ENCODE measurements around the gene ZFAND6.
"Not testable (repeated sequence)": the region's sequence is repeated elsewhere in the genome, so short reads cannot be mapped to it uniquely, and the experiment has no call there.

The ZFAND6 gene

DNA sequence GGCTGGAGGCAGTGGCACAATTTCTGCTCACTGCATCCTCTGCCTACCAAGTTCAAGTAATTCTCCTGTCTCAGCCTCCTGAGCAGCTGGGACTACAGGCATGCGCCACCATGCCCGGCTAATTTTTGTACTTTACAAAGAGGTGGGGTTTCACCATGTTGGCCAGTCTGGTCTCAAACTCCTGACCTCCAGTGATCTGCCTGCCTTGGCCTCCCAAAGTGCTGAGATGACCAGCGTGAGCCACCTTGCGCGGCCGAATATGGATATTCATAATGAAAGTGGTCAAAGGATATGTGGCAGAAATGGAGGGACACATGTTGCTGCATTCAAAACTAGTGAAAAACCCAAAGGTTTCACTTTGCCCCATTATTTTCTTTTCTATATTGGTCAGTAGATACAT is 40.2 kb downstream of the ZFAND6 start:
- not testable (repeated sequence) for DNase-seq

DNA sequence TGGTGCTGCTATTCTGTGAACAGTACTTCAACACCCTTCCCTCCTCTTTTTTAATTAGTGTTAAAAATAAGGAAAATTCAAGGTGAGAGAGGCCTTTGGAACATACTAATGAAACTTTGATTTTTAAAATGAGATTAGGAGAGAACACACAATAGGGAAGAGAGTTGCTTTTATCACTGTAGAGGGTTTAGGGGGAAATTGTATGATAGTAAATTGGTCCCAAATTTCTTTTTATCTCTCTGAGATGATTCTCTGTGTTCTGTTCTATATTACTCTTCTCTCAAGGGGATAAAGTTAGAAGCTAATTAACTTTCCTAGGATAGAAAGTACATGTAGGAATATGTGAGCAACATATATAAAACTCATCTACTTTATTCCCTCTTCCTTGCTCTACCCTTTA is 40.8 kb downstream of the ZFAND6 start:
- DNase-seq = no peak

GRCh38 chr15:80105193-80105592 is 45.7 kb downstream of the ZFAND6 start:
- DNase-seq = no peak

GRCh38 chr15:80105595-80105994 is 46.1 kb downstream of the ZFAND6 start:
- no peak for DNase-seq

DNA sequence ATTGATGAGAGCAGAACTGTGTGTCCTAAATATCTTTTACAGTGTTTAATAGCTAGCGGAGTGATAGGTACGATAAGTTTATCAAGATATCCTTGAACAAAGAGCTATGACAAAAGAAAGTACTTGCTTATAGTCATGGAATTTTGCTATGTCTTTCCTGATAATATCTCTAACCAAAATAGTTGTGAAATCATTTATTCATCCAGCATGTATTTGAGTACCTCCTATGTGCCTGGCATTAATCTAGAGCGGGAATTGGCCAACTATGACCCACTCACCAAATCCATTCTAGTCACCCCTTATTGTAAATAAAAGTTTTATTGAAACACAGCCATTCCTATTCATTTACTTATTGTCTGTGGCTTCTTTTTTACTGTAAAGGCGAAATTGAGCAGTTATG is 46.6 kb downstream of the ZFAND6 start:
- DNase-seq = no peak

DNA sequence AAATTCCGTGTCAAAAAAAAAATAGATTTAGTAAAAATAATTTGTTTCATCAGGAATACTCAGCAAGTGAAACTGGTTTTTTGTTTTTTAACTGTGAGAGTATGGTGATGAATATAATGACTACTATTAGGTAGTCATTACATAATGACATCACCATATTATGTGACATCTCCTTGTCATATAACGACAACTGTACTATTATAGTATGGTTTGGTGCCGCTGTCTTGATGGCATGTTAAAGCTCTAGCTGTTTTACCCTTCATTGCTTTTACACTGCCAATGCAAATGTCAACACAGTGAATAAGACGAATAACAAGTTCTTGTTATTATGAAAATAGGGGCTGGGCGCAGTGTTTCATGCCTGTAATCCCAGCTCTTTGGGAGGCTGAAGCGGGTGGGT is 47.7 kb downstream of the ZFAND6 start:
- no peak for DNase-seq

DNA sequence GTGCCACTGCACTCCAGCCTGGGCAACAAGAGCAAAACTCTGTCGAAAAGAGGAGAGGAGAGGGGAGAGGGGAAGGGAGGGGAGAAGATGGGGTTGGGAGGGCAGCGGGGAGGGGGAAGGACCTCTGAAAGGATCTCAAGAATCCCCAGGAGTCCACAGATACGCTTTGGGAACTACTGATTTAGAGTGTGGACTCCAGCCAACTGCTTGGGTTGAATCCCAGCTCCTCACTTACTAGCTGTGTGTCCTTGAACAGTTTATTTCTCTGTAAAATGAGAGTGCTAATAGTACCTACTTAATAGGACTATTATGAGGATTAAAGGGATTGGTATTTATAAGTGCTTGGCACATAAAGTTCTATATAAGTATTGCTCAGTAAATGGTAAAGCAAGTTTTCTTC is 48.3 kb downstream of the ZFAND6 start:
- no peak for DNase-seq

GRCh38 chr15:80109388-80109787 is 49.9 kb downstream of the ZFAND6 start:
- no peak for DNase-seq

- no peak for DNase-seq
Measured at GRCh38 chr15:80110920-80111319, 51.4 kb downstream of the ZFAND6 start.

DNA sequence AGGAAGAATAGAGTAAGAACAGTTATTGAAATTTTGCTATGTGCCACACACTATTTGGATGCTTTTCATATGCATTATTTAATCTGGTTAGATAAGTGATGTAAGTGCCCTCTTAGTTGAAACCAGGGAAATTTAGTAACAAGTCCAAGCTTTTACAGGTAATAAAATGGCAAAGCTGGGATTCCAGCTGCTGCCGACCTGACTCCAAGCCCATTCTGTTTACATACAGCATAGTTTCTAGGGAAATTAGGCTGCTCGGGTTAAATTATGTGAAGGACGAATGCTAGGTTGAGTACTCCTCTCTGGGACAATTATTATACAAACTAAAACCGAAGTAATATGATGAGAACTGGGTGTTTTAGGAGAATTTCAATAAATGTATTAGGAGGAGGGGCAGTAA is 54.6 kb downstream of the ZFAND6 start:
- no peak for DNase-seq

DNA sequence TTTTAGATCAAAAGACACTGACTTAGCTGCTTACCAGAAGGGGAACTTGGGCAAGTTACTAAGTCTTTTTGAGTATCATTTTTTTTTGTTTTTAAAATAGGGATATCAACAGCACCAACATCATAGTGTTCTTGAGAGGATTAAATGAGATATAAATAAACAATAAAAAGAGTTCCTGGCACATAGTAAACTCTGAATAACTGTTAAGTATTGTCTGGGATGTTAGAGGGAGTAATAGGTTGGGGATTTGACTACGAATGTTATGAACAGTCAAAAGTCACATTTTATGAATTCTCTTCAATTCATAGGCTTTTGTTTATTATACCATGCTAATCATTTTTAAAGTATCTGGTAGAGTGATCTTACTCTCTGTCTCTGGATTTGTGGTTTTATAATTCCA is 55.5 kb downstream of the ZFAND6 start:
- no peak for DNase-seq

DNA sequence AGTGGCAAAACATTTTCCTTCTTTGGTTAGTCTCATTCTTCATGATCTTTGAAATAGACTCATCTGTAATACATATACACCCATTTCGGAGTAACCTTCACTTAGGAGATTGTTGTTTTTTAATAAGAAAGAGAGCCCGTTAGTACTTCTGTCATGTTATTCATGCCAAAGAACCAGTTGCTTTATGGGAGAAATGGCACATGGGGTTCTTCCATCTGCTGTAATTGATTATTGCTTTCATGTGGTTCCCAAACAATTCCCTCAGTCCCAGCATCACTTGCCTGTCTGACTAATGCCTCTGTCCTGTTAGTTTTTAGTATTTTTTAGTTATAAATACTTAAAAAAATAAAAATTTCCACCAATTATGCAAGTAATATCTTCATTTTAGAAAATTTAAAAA is 59.5 kb downstream of the ZFAND6 start:
- DNase-seq = no peak

DNA sequence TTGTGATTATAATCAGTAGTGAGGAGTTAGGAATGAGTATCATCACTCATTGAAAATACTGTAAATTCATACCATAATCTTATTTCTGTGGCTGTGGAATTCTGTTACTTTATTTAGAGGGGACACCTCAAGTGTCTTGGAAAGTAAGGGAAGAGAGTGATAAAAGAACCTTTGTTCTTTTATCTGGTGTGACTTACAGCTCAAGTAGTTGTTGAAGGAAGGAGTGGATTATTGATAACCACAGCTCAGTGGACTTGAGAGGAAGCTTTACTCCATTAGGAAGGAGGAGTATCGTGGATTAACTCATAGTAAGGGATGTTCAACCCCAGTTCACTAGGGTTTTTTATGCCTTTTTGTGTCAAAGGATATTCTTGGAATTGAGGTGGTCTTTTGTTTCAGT is 61.2 kb downstream of the ZFAND6 start:
- DNase-seq = no peak

DNA sequence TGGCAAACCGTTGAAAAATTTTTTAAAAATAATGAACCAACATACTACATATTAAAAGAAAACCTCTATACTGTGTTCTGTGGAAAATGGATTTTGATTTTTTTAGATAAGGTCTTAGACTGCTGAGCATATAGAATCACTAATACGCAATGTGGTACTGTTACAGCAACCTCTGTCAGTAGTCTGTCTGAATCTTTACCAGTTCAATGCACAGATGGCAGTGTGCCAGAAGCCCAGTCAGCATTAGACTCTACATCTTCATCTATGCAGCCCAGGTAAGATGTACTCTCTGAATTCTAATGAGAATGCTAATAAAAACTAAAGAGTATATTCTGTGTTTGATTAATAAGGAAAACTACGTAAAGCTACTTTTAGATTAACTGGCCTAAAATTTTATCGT is 62.1 kb downstream of the ZFAND6 start:
- DNase-seq = no peak

- no peak for DNase-seq
Measured at GRCh38 chr15:80123034-80123433, 63.6 kb downstream of the ZFAND6 start.

- DNase-seq = not testable (repeated sequence)
Measured at GRCh38 chr15:80127253-80127652, 67.8 kb downstream of the ZFAND6 start.

DNA sequence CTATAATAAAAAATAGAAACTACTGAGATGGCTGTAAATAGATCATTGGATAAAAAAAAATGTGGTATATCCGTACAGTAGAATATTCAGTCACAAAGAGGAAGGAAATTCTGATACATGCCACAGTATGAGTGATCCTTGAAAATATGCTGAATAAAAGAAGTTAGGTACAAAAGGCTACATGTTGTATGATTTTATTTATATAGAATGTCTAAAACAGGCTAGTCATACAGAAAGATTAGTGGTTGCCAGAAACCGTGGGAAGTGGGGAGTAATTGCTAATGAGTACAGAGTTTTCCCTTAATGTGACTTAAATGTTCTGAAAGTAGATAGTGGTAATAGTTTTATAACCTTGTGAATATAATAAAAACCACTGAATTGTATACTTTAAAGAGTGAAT is 68.4 kb downstream of the ZFAND6 start:
- no peak for DNase-seq

- DNase-seq = no peak
Measured at GRCh38 chr15:80132382-80132781, 72.9 kb downstream of the ZFAND6 start.

DNA sequence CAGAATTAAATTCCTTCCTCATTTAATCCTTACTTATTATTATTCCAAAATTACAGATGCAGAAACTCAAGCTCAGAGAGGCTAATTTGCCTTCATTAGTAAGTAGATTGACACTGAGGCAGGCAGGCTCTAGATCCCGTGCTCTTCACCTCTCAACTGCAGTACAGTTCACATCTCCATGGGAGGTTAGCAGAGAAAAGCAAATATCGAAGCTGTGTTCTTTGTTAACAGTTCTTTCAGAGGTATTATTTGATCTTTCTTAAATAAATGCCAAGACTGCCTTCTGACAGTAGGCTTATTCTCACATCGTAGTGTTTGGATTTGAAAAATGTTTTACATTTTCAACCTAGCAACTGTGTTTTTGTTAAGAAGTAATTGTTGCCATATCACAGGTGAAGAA is 77.4 kb downstream of the ZFAND6 start:
- no peak for DNase-seq

DNA sequence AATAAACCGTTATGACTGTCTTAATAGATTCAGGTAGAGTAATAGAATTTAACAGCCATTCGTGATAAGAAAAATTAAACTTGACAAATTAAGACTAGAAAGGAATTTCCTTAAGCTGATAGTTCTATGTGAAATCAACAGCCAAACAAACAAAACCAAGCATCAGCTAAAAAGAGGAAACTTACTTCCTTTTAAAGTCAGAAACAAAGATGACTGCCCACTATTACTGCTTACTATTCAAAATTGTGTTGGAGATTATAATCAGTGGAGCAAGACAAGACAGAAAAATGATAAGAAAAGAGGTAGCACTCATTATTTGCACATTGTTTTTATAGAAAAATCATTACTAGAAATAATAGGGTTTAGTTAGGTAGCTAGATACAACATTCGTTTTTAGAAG is 79.5 kb downstream of the ZFAND6 start:
- DNase-seq = no peak

GRCh38 chr15:80140909-80141308 is 81.4 kb downstream of the ZFAND6 start:
- no peak for DNase-seq

- no peak for DNase-seq
Measured at GRCh38 chr15:80141916-80142598, 82.6 kb downstream of the ZFAND6 start.

- DNase-seq = no peak
Measured at GRCh38 chr15:80142646-80143045, 83.2 kb downstream of the ZFAND6 start.

DNA sequence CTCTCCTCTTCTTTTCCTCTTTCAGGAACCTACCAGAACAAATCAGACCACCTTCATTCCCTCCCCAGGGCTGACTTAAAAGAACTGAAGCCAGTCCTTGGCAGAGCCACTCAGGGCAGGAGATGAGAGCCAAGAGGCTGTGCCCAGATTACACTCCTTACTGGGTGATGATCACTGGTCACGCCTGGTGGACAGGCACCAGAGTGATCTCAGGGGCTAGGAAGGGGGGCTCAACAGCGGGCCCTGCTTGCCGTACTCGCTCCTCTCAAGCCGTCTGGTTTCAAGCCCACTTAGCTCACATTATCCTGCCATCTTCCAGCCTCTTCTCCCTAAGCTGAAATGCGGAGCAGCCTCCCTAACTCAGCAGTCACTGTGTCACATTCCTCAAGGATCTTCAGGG is 91.7 kb downstream of the ZFAND6 start:
- no peak for DNase-seq

DNA sequence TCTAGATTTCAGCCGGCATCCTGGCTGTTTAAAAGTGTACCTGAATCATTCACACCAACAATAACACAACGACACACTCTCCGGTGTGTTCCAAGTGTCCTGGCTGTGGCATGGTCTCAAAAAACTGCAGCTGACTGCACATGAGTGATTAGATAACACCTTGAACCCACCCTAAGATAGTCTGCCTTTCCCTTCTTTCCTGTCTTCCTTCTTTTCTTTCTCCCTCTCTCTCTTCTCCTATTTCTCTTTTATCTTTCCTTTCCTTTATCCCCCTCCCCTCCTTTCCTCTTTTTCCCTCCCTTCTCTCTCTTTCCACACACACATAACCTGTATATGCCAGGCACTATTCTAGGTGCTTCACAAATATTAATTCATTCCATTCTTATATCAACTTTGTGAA is 92.1 kb downstream of the ZFAND6 start:
- no peak for DNase-seq
